MM.1S (cell line): ENCODE data around the gene STRN3.

Source experiments
- DNase-seq: peaks from one replicate; pipeline ENCODE4 v3.0.0-alpha.2; 2015
- H2AFZ ChIP-seq: fragments of 300-600 bp; sonication (generic); 2 replicates; pipeline ENCODE4 v1.6.0; 2016; ENCODE audit warnings: antibody characterized with exemption, low read length
- H3F3A ChIP-seq: fragments of 300-600 bp; sonication (generic); 2 replicates; pipeline ENCODE4 v1.6.1; 2016; ENCODE audit warnings: mild to moderate bottlenecking, antibody characterized with exemption, low read length, moderate library complexity, mixed read lengths; ENCODE audit not compliant: insufficient read depth
- H3K27ac ChIP-seq: fragments of 300-600 bp; sonication (generic); 2 replicates; pipeline ENCODE4 v1.5.1; 2016; ENCODE audit warnings: mild to moderate bottlenecking, low read length
- H3K27me3 ChIP-seq: fragments of 300-600 bp; sonication (generic); replicated peaks from 2 replicates; pipeline ENCODE4 v1.6.0; 2016; ENCODE audit warnings: low read length; ENCODE audit not compliant: insufficient read depth
- H3K36me3 ChIP-seq: fragments of 300-600 bp; sonication (generic); replicated peaks from 2 replicates; pipeline ENCODE4 v1.6.1; 2016; ENCODE audit warnings: mild to moderate bottlenecking, low read length, mixed read lengths; ENCODE audit not compliant: insufficient read depth
- H3K4me1 ChIP-seq: fragments of 300-600 bp; sonication (generic); 2 replicates; pipeline ENCODE4 v1.6.1; 2016; ENCODE audit warnings: low read length, mixed read lengths
- H3K4me2 ChIP-seq: fragments of 300-600 bp; sonication (generic); 2 replicates; pipeline ENCODE4 v1.6.0; 2016; ENCODE audit warnings: low read depth, low read length
- H3K4me3 ChIP-seq: fragments of 300-600 bp; sonication (generic); 2 replicates; pipeline ENCODE4 v1.5.1; 2016; ENCODE audit warnings: low read length, mixed read lengths
- H3K79me2 ChIP-seq: fragments of 300-600 bp; sonication (generic); 2 replicates; pipeline ENCODE4 v1.6.1; 2016; ENCODE audit warnings: mixed run types, low read length, mixed read lengths
- H3K9ac ChIP-seq: fragments of 300-600 bp; sonication (generic); 2 replicates; pipeline ENCODE4 v1.6.1; 2016; ENCODE audit warnings: low read length, mixed read lengths
- H3K9me2 ChIP-seq: fragments of 300-600 bp; sonication (generic); replicated peaks from 2 replicates; pipeline ENCODE4 v1.6.1; 2016; ENCODE audit warnings: mild to moderate bottlenecking, low read length, mixed read lengths; ENCODE audit not compliant: insufficient read depth
- H3K9me3 ChIP-seq: fragments of 300-600 bp; sonication (generic); replicated peaks from 2 replicates; pipeline ENCODE4 v1.6.1; 2016; ENCODE audit warnings: mild to moderate bottlenecking, low read length, mixed read lengths; ENCODE audit not compliant: insufficient read depth
- H4K20me1 ChIP-seq: fragments of 300-600 bp; sonication (generic); 2 replicates; pipeline ENCODE4 v1.6.1; 2016; ENCODE audit warnings: mild to moderate bottlenecking, low read length, moderate library complexity, mixed read lengths; ENCODE audit not compliant: insufficient read depth
- CTCF ChIP-seq: fragments of 300-600 bp; sonication (generic); IDR thresholded peaks from 2 replicates; pipeline ENCODE4 v1.5.1; 2016; ENCODE audit warnings: antibody characterized with exemption, low read length, mixed read lengths
- EZH2 ChIP-seq: fragments of 300-600 bp; sonication (generic); optimal IDR thresholded peaks from 2 replicates; pipeline ENCODE3; 2017; ENCODE audit warnings: low read depth, mild to moderate bottlenecking, antibody characterized with exemption, low read length, mixed read lengths
- EZH2phosphoT487 ChIP-seq: fragments of 300-600 bp; sonication (generic); IDR thresholded peaks from 2 replicates; pipeline ENCODE4 v1.6.1; 2018; ENCODE audit warnings: antibody characterized with exemption, low read length

Gene STRN3

GRCh38 chr14:30990770-30991169, 35.4 kb downstream of the STRN3 start:
- no peak overlapping the region for H3K4me2 ChIP-seq
- H3K4me3 ChIP-seq = no peak overlapping the region
- H3F3A ChIP-seq = no peaks in the 10 kb centered on the region
- H2AFZ ChIP-seq = no peak overlapping the region
- H3K79me2 ChIP-seq = peaks cover 46% of the 10 kb centered on the region
- DNase-seq = no peak
- no peaks in the 10 kb centered on the region for H3K36me3 ChIP-seq
- H4K20me1 ChIP-seq = no peaks in the 10 kb centered on the region
- no peaks in the 10 kb centered on the region for H3K9me3 ChIP-seq
- H3K9me2 ChIP-seq = no peaks in the 10 kb centered on the region
- no peak overlapping the region for H3K9ac ChIP-seq
- TF ChIP-seq CTCF = no peak
- TF ChIP-seq EZH2phosphoT487 = no peak
- TF ChIP-seq EZH2 = no peak
- H3K27ac ChIP-seq = no peak overlapping the region
- H3K27me3 ChIP-seq = no peaks in the 10 kb centered on the region
- H3K4me1 ChIP-seq = no peaks in the 10 kb centered on the region

GRCh38 chr14:30988509-30988908, 37.7 kb downstream of the STRN3 start:
- no peak overlapping the region for H3K9ac ChIP-seq
- no peak overlapping the region for H3K27ac ChIP-seq
- no peak overlapping the region for H2AFZ ChIP-seq
- H3K27me3 ChIP-seq = no peaks in the 10 kb centered on the region
- no peaks in the 10 kb centered on the region for H3F3A ChIP-seq
- H3K9me3 ChIP-seq = no peaks in the 10 kb centered on the region
- H4K20me1 ChIP-seq = no peaks in the 10 kb centered on the region
- H3K4me3 ChIP-seq = no peak overlapping the region
- H3K4me2 ChIP-seq = no peak overlapping the region
- H3K9me2 ChIP-seq = no peaks in the 10 kb centered on the region
- H3K36me3 ChIP-seq = no peaks in the 10 kb centered on the region
- DNase-seq = no peak
- H3K79me2 ChIP-seq = peaks cover 33% of the 10 kb centered on the region
- no peaks in the 10 kb centered on the region for H3K4me1 ChIP-seq
- TF ChIP-seq CTCF = no peak
- no peak for TF ChIP-seq EZH2phosphoT487
- no peak for TF ChIP-seq EZH2

- TF ChIP-seq EZH2 = no peak
- no peak for TF ChIP-seq CTCF
- no peak for TF ChIP-seq EZH2phosphoT487
- Histone ChIP-seq H4K20me1 (no peaks in the 10 kb centered on the region), H3K27ac (no peak overlapping the region), H2AFZ (no peak overlapping the region), H3K9me3 (no peaks in the 10 kb centered on the region), H3K4me2 (no peak overlapping the region), H3K36me3 (no peaks in the 10 kb centered on the region), H3K79me2 (peaks cover 30% of the 10 kb centered on the region), H3K9me2 (no peaks in the 10 kb centered on the region), H3K27me3 (no peaks in the 10 kb centered on the region), H3K4me1 (no peaks in the 10 kb centered on the region), H3K4me3 (no peak overlapping the region), H3K9ac (no peak overlapping the region), H3F3A (no peaks in the 10 kb centered on the region)
- no peak for DNase-seq
Measured at GRCh38 chr14:30985796-30986195, 40.4 kb downstream of the STRN3 start.

GRCh38 chr14:30983858-30984257, 42.3 kb downstream of the STRN3 start:
- no peak overlapping the region for H3K4me2 ChIP-seq
- no peak overlapping the region for H3K9ac ChIP-seq
- no peaks in the 10 kb centered on the region for H3K27me3 ChIP-seq
- H2AFZ ChIP-seq = no peak overlapping the region
- no peak for DNase-seq
- TF ChIP-seq EZH2 (no peak), CTCF (no peak), EZH2phosphoT487 (no peak)
- H3K27ac ChIP-seq = no peak overlapping the region
- no peaks in the 10 kb centered on the region for H3K9me2 ChIP-seq
- H3K4me3 ChIP-seq = no peak overlapping the region
- H3K36me3 ChIP-seq = no peaks in the 10 kb centered on the region
- no peaks in the 10 kb centered on the region for H3F3A ChIP-seq
- H3K9me3 ChIP-seq = no peaks in the 10 kb centered on the region
- H4K20me1 ChIP-seq = no peaks in the 10 kb centered on the region
- no peaks in the 10 kb centered on the region for H3K4me1 ChIP-seq
- H3K79me2 ChIP-seq = peaks cover 25% of the 10 kb centered on the region
